OCI-M2 (cell line): ENCODE results near the gene ZBTB16.

ENCODE experiments used
- DNase-seq: peaks from one replicate; lab custom pipeline; 2025; ENCODE audit not compliant: unreplicated experiment; lab: John Stamatoyannopoulos, UW

ZBTB16 gene

DNA sequence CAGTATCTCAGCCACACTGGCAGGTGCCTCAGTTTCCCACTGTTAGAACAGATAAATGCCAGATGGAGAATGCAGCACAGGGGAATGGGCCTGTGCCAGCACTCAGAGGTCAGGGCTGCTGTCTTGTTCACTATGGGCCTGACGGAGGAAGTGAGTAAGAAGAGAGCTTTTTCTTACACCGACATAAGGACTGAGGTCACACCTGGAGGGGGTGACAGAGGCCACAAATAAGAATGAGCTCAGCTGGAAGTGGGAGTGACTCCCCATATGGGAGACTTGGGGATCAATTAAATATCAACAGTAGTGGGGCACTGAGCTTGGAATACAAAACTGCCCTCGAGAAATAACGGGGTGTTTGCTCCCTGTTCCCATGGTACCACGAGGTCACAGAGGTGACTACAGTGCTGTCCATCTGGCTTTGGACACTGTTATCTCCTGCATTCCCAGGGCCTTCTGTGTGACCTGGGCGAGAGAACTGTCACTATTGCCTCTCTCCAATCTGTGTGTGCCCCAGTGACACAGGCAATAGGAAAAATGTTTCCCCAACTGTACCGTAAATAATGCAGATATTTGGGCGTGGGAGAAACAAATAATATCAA is 142.6 kb downstream of the ZBTB16 start:
- DNase-seq, result no peak

DNA sequence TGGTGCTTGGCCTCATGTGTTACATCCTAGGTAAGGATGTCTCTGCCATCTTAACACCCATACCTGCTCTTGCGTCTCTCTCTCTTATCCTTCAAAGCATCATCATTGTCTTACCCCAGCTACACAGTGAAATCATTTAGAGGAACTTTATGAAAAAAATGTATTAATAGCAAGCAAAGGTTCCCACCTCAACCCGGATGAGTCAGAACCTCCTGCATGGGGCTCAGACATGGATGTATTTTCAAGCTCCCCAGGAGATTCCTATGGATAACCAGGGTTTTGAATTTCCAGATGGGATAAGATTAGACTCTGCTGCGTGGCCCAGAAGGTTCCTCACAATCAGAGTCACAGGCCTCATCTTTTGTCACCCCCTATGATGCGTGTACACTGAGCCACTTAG is 147.6 kb downstream of the ZBTB16 start:
- no peak for DNase-seq

DNA sequence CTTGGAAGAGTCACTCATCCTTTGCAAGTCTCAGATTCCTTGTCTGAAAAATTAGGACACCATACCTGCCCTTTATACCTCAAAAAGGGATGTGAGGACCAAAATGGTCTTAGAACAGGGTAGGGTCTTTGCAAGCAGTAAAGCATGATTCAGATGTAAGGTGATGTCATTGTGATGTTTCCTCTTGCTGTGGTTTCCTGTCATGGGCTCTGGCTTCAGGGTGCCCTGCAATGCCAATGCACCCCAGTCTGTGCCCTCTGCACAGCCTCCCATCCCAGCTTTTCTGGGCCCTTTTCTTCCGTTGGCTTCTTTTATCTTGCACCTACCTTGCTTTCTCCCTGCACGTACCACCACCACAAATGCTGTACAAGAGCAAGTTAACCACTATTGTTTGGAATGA is 148.9 kb downstream of the ZBTB16 start:
- no peak for DNase-seq

DNA sequence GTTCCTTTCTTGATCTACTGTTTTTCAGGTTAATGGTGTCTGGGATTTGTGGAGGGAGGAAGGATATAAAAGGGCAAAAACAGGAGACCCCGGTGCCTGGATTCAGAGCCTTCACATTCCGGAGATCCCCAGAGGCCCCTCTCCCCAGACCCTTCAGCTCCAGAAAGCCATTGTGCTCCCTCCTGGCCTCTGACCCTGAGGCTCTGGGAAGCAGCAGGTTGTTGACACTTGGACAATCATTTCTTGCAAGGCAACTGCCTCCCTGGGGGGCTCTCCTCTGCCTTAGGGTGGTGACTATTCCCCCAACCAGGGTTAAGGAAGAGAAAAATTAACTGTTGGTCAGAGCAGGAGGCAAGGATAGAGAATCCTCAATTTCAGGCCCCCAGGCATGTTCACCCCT is 149.8 kb downstream of the ZBTB16 start:
- no peak for DNase-seq

DNA sequence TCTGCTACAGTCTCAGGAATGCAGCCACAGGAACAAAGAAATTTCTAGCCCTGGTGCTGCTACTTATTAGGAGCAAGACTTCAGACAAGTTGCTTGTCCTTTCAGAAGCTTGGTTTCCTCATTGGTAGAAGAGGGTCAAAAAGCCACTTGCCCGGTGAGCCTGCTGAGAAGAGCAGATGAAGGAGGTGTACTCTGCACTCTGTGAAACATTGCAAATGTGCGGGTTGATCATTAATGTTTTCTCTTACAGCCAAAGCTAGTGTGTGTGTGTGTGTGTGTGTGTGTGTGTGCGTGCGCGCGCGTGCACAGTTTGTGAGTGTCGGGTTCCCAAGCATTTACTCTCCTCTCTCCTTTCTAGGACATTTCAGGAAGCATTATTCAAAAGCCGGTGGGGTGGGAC is 150.4 kb downstream of the ZBTB16 start:
- no peak for DNase-seq

DNA sequence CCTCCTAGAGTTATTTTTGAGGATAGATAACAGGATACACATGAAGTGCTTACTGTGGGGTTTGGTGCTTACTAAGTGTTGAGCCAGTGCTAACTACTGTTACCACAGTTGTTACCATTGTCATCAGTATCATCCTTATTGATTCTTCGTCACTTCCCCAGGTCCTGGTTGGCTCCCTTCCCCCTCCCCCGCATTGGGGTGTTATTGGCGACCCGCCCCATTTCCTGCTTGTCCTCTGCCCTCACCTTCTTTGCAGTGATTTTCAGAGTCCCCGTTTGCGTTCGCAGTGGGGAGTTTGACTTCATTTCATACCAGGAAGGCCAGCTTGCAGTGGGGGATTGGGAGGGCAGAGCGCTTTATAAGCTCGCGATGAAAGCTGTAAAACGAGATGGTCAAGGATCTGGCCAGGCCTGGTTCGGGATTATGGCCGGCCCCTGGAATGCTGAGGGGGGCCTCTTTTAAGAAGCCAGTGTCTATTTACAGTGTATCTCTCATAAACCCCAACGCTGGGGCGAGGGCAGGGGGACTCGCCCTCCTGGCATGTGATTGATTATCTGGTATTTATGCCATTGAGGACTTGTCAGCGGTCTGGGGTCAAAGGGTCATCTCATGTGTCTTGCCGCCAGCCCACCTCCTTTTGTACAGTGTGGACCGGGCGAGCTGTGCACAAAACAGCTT is 152.1 kb downstream of the ZBTB16 start:
- no peak for DNase-seq

DNA sequence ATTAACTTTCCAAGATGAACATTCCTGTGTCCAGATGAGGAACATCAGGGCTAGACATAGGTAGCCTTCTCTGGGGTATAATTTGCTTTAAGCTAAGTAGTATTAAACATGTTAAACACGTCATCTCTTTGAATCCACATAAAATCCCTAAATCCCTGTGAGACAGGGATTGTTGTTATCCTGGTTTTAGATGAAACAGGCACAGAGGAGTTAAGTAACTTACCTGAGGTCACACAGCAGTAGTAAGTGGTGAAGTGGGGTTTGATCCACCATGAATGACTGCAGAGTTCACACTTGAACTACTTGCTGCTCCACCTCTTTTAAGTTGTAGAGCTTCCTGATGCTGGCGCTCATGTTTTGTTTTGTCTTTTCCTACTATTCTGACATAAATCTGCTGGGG is 154.1 kb downstream of the ZBTB16 start:
- no peak for DNase-seq

DNA sequence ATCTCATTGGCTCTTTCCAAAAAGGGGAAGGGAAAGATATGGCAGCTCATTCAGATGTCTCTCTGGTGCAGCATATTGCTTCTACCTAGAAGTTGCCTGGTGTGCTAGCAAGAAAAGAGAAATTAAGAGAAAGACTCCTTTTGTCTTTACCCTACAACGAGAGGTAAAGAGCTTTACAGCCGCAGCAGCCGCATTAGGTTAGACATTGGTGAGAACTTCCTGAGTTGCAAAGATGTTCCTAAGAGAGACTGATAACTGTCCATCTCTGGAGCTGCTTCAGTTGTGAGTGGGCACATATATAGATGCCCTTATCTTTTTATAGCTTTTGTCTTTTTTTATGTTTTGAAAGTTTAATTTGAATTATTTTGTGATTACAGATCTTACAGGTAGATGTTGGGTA is 155.9 kb downstream of the ZBTB16 start:
- DNase-seq, result no peak

DNA sequence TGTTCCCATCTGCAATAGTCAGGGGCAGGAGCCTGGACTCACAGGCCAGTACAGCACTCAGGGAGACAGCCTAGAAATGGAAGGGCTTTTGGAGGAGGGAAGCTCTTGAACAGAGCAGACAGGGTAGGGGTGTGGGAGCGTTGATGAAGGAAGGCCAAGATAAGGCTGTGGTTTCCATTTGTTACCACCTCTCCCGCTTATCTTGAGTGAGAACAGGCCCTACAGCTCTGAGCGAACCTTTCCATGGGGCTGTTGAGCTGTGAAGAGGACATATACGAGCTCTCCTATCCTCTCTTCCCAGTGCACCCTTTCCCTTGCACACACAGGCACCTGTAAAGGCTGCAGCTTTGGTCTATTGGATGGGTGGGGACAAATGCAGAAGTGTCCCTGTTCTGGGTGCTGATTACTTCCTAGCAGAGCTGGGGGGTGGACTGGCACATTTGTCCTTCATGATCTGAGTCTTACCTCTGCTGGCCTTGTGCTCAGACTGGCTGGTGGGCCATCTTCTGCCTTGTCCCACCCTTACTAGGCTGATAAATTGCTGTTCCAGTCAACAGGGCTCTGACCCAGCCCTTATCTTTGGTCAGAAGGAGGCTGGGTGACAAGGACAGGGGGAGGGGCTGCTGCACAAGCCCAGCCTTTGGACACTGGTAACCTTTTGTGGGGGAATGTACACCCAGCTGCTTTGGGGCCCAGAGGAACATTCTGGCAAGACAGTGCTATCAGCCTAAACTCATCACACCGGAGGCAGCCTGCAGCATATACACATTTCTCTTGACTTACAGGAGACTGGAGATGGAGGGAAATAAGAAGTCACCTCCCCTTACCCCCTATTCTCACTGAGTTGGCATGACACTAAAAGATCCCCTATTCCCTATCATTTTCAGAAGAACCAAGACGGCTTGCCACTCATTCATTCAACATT is 156.6 kb downstream of the ZBTB16 start:
- peak; percentile 94 for DNase-seq

DNA sequence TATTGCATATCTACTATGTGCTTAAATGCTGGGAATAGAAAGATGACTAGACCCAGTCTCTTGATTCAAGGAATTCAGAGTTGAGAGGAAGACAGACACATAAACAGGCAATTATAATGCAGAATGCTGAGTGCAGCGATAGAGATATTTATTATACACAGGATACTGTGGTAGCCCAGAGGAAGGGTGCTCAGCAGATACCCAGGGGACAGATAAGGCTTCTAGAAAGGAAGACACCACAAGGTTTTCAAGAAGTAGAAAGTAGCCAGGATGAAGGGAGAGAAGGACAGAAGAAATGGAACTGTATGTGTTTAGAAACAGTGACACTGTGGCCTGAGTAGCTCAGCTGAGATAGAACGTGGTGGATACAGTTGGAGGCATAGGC is 157.3 kb downstream of the ZBTB16 start:
- DNase-seq, result no peak

DNA sequence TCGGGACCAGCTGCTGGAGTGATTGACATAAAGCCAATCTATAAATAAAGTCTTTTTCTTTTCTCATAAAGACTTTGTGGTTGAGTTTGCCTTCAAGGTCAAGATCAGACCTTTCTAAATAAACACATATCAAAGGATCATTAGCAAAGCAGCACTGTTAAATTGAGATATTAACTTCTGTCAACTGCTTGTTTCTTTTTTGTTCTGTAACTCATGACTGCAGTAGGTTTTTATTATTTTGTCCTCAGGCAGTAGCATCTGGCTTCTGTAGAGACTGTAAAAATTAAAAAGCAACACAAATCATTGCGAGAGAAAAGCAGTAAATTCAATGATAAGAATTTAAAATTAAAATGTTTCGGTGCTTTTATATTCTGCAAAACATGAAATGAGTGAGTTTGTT is 159.0 kb downstream of the ZBTB16 start:
- DNase-seq, result no peak

DNA sequence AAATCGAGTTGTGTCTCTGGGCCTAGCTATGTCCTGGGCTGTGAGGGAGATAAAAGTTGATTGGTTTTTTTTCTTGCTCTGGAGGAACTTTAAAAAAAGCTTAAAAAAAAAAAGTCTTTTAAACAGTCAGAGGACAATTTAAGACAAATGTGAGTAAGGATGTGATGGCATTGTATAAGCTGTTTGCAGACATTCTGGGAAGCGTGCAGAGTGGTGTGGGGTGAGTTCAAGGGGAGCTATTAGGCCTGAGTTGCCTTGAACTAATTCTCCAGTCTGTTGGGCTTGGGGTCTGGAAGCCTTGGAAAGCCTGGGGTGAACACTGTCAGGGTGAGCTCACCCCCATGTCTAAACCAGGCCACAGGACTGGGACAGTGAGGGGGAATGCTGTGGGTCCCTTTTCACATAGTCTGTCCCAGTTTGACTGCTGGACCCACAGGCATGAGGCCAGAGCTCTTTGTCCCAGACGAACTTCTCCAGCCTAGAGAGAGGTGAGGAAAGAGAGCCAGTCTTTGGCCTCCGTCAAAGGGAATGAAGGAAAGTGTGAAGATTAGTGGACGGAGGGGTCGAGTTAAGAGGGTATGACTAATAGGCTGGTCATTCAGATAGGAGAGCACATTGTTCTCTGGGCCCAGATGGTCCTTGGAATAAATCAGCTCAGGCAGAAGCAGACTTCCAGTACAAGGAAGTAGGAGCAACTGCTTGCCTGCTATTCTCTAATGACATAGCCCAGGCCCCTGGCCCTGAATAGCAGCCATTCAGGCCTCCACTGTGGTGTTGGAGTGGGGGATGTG is 160.2 kb downstream of the ZBTB16 start:
- peak; percentile 77 for DNase-seq

DNA sequence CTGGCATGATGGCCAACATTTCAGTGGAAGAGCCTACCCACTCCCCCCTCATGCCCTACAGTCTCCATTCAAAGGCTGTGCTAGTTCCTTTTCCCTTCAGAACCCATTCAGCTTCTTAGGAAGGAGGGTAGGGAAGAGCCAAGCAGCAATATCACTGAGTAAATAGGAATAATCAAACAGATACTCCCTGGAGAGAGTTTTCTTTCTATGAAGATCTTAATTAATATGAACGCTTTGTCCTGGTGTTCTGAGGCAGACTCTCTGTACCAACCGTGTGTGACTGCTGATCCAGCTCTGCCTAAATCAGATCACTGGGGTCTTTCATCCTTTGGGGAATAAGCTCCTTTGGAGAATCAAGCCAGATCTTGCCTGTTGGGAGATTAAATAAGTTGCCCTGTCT is 161.5 kb downstream of the ZBTB16 start:
- no peak for DNase-seq

DNA sequence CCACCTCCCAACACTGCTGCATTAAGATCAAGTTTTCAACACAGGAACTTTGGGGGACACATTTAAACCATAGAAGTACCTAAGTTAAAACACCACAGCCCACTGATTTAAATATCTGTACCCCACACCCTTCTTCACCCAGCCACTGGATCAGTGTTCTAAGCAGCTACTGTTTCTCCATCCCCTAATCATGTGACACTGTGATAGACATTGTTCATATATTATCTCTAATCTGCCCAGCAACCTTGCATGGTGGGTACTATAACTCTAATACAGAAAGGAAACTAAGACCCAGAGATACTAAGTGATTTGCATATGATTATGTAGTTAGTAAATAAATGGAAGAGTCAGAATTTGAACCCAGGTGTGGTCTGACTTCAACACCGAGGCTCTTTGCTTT is 166.2 kb downstream of the ZBTB16 start:
- no peak for DNase-seq

DNA sequence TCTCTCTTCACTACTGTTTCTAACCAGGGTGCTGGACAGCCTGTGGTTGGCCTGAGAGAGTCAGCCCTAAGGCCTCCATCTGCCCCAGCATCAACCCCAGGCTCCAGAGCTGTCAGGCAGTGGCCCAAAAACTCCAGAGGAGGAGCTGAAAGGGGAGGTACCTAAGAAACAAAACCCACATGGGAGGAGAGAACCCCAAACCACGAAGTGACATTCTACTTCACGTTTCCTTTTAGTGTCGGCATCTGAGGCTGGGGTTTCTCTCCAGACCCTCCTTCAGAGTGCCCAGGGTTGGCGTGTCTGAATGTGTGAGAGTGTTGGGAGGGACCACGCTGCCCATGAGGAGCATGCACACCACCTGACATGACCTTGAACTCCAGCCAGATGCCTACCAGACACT is 166.8 kb downstream of the ZBTB16 start:
- no peak for DNase-seq

DNA sequence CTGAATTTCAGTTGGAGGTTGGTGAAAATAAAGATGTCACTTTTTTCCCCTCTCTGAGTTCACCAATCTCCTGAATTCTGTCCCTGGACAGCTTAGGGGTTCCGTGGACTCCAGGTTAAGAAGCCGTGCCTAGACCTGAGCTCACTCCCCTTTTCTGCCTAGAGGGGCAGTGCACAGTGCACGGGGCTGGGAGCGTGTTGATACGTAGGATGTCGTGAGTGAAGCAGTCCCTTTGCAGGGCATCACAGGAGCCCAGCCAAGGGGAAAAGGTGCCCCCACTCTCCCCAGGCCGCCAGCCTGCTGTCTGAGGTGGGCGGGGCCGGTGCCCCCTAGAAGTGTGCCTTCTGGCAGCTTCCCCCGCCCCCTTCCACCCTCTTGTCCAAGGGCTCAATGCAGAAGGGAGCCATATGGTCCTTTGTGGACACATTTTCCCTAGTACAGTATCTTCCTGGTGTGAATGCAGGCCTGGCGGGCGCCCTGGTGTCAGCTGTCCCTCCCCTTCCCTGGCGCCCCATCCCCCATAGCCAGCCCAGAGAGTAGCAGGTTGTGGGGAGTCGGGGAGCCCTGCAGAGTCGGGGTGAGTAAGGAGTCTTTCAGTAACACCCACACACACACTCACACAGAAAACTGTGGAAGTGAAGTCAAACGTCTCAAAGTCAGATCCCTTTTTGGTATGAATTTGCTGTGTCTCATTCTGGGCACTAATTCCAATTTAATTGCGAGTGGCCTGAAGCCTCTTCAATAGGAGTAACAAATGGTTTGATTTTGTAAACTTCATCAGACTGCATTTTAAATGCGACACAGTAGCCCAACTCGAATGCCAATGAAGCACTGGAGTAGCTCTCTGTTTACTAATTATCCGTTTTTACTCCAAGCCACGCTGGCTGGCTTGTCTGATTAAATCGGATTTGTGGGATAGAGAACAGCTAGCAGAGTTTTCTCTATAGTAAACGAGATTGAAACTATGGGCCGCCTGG is 169.2 kb downstream of the ZBTB16 start:
- DNase-seq, result no peak

DNA sequence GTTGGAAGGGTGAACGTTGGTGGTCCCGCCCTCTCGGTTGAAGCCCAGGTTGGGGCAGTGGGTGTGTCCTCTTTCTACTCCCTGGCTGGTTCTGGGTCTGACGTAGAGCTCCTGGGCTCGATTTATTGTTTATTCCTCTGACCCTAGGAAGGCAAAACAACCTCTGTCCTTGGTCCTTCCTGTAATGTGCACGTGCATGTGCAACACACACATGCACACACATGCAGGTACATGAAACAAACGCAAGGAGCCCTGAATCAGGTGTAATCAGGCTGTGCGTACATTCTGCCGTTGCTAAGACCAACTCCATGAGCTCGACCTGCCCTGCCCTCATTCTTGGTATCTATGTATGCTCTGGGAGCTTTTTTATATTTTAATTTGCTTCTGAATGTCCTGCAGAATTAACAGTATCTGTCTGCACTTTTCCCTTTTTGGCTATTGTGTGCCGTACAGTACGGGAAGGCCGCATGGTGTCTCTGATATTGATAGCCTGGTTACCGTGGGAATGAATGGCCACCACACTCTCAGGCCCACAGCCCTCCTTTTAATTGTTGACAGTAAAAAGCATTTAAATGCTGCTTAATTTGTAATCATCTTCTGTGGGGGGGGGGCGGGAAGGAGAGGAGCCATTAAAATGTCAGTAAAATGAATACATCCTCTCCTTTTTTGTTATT is 170.7 kb downstream of the ZBTB16 start:
- DNase-seq, result no peak

DNA sequence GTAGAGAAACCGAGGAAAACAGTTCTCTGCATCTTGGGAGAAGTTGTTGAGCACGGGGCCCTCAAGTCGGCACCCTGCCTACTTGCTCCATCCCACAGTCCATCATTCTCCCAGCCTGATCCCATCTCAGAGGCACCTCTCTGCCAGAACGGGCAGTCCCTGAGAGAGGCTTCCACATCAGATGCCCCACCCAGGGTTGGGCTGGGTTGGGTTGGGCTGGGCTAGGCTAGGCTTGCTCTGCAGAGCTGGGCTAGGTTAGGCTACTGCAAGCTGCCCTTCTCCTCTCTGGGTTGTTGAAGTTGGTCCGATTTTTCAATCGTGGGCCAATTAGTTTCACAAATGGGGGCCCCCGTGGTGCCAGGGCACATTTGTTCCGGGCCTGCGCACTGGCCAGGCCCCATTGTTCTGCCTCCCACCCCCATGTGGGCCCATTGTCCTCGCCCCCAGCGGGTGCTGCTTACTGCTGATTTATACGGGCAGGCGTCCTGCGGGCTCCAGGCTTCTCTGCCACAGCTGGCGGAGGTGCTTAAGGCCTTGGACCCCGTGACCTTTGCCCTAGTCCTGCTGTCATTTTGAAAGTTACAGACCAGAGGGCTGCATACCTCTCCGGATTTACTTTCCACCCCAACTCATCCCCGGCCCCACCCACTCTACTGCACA is 173.0 kb downstream of the ZBTB16 start:
- no peak for DNase-seq

DNA sequence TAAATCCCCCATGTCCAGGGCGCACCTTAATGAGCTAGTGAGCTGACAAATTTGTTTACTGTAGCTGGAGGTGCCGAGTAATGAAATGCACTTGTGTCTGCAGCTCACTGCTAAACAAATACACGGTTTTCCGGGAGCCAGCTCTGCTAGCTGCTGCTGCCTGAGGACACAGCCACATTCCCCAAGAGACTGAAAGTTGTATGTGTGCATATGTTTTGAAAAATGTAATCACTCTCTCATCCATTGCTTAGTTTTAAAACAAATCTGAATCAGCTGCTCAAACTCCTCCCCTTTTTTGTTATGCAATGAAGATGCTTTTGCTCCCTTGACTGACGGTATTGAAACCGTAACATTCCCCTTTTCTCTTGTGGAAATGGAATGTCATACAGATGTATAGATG is 174.2 kb downstream of the ZBTB16 start:
- no peak for DNase-seq
